Peyer's patch (tissue), 4 donors: ENCODE measurements around the gene DHRS4L2.
"Not testable (repeated sequence)": the region's sequence is repeated elsewhere in the genome, so short reads cannot be mapped to it uniquely, and the experiment has no call there.

Source experiments
- POLR2A ChIP-seq, 2 donors: fragments of 450-650 bp; IDR thresholded peaks; one replicate each; pipeline ENCODE4 v1.5.1; 2017; ENCODE audit warnings: antibody characterized with exemption in 2 of 2, mild to moderate bottlenecking in 2 of 2, moderate library complexity in 2 of 2
- TF ChIP-seq, protein P1 (sequence below), 6 experiments: fragments of 450-650 bp in 4 of 6; fragments of 200-600 bp in 2 of 6; sonication (generic) in 1 of 6; IDR thresholded peaks; one replicate each; pipeline ENCODE4 v1.5.1; 2017 to 2019; ENCODE audit warnings: antibody characterized with exemption in 6 of 6, mild to moderate bottlenecking in 3 of 6, moderate library complexity in 1 of 6

DNA sequence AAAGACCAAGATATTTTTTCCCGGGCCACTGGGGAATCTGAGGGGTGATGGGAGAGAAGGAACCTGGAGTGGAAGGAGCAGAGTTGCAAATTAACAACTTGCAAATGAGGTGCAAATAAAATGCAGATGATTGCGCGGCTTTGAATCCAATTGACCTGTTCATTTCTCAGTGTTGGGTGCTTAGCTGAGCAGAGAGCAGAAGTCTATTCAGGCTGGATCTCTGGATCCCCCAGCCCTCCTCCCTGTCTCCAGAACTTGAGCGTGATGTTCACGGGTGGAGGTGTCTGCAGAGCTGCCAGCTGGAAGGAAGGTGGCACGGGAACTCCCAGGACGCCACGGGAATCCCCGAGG, 19.6 kb upstream of the DHRS4L2 start:
- TF ChIP-seq, protein P1, sequence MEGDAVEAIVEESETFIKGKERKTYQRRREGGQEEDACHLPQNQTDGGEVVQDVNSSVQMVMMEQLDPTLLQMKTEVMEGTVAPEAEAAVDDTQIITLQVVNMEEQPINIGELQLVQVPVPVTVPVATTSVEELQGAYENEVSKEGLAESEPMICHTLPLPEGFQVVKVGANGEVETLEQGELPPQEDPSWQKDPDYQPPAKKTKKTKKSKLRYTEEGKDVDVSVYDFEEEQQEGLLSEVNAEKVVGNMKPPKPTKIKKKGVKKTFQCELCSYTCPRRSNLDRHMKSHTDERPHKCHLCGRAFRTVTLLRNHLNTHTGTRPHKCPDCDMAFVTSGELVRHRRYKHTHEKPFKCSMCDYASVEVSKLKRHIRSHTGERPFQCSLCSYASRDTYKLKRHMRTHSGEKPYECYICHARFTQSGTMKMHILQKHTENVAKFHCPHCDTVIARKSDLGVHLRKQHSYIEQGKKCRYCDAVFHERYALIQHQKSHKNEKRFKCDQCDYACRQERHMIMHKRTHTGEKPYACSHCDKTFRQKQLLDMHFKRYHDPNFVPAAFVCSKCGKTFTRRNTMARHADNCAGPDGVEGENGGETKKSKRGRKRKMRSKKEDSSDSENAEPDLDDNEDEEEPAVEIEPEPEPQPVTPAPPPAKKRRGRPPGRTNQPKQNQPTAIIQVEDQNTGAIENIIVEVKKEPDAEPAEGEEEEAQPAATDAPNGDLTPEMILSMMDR (IDR thresholded peaks at IDR 0.05): not testable (repeated sequence)
- not testable (repeated sequence) for TF ChIP-seq POLR2A (IDR thresholded peaks at IDR 0.05)
